ENCODE data around the gene MS4A15.
"Not testable (repeated sequence)": the region's sequence is repeated elsewhere in the genome, so short reads cannot be mapped to it uniquely, and the experiment has no call there.

MS4A15 gene

DNA sequence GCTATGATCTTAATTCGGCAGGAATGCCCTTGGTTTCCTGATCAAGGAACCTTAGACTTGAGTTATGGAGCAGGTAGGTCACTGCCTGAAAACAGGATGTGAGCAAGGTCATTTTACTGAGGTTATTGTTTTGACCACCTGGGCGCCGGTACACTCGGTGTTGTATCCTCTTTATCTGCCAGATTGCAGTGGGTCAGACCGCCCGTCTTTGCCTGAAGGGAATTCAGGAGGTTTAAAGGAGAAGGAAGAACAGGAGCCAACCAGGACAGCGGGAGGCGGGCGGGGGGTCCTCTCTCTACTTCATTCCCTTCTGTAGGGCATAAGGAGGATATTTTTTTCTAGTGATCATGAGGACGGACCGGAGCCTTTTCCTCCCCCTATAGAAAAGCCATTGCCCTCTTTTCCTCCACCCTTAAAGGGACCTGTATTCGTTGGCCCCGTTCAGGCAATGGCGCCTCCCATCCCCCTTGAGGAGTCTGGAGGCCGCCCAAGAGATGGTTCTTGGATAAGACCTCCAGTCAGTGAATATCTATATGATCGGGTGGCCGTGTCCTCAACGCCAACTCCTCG, 649 bp downstream of the MS4A15 start:
- TF ChIP-seq, protein P1, sequence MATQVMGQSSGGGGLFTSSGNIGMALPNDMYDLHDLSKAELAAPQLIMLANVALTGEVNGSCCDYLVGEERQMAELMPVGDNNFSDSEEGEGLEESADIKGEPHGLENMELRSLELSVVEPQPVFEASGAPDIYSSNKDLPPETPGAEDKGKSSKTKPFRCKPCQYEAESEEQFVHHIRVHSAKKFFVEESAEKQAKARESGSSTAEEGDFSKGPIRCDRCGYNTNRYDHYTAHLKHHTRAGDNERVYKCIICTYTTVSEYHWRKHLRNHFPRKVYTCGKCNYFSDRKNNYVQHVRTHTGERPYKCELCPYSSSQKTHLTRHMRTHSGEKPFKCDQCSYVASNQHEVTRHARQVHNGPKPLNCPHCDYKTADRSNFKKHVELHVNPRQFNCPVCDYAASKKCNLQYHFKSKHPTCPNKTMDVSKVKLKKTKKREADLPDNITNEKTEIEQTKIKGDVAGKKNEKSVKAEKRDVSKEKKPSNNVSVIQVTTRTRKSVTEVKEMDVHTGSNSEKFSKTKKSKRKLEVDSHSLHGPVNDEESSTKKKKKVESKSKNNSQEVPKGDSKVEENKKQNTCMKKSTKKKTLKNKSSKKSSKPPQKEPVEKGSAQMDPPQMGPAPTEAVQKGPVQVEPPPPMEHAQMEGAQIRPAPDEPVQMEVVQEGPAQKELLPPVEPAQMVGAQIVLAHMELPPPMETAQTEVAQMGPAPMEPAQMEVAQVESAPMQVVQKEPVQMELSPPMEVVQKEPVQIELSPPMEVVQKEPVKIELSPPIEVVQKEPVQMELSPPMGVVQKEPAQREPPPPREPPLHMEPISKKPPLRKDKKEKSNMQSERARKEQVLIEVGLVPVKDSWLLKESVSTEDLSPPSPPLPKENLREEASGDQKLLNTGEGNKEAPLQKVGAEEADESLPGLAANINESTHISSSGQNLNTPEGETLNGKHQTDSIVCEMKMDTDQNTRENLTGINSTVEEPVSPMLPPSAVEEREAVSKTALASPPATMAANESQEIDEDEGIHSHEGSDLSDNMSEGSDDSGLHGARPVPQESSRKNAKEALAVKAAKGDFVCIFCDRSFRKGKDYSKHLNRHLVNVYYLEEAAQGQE (IDR thresholded peaks at IDR 0.05; ENCODE audit: insufficient replicate concordance, low read depth): no peak
- TF ChIP-seq SPI1 (IDR thresholded peaks at IDR 0.05; ENCODE audit: borderline replicate concordance, low read depth) (no peak), POLR2AphosphoS5 (IDR thresholded peaks at IDR 0.05; ENCODE audit: low read depth) (no peak)
- TF ChIP-seq, protein P2, sequence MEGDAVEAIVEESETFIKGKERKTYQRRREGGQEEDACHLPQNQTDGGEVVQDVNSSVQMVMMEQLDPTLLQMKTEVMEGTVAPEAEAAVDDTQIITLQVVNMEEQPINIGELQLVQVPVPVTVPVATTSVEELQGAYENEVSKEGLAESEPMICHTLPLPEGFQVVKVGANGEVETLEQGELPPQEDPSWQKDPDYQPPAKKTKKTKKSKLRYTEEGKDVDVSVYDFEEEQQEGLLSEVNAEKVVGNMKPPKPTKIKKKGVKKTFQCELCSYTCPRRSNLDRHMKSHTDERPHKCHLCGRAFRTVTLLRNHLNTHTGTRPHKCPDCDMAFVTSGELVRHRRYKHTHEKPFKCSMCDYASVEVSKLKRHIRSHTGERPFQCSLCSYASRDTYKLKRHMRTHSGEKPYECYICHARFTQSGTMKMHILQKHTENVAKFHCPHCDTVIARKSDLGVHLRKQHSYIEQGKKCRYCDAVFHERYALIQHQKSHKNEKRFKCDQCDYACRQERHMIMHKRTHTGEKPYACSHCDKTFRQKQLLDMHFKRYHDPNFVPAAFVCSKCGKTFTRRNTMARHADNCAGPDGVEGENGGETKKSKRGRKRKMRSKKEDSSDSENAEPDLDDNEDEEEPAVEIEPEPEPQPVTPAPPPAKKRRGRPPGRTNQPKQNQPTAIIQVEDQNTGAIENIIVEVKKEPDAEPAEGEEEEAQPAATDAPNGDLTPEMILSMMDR (IDR thresholded peaks at IDR 0.05; ENCODE audit: insufficient read depth, low read length): no peak
- Histone ChIP-seq H3K4me3 (replicated peaks; ENCODE audit: insufficient read depth, low read length) (no peak overlapping the region), H3K27ac (replicated peaks) (no peak overlapping the region), H3K27me3 (ENCODE audit: insufficient read depth, poor library complexity, severe bottlenecking) (no peaks in the 10 kb centered on the region)
- DNase-seq (ENCODE audit: low read depth in 1 of 2, low spot score in 1 of 2): no peak

DNA sequence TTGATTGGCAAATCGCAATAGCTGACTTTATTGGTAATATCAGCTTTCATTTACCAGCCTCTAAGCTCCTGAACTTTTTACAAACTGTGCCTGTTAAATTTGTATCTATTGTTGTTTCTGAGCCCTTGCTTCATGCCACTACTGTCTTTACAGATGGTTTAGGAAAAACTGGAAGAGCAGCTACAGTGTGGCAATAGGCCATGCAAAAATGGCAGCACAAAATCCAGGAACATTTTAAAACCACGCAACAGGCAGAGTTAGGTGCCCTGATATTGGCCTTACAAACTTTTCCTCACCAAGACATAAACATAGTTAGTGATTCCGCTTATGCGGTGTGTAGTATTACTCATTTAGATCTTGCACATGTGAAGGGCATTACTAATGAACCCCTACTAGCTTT, 2.0 kb downstream of the MS4A15 start:
- H3K4me3 ChIP-seq (replicated peaks; ENCODE audit: insufficient read depth, low read length); H3K27ac ChIP-seq (replicated peaks); DNase-seq (ENCODE audit: low read depth in 1 of 2, low spot score in 1 of 2); H3K27me3 ChIP-seq (ENCODE audit: insufficient read depth, poor library complexity, severe bottlenecking): not testable (repeated sequence)

DNA sequence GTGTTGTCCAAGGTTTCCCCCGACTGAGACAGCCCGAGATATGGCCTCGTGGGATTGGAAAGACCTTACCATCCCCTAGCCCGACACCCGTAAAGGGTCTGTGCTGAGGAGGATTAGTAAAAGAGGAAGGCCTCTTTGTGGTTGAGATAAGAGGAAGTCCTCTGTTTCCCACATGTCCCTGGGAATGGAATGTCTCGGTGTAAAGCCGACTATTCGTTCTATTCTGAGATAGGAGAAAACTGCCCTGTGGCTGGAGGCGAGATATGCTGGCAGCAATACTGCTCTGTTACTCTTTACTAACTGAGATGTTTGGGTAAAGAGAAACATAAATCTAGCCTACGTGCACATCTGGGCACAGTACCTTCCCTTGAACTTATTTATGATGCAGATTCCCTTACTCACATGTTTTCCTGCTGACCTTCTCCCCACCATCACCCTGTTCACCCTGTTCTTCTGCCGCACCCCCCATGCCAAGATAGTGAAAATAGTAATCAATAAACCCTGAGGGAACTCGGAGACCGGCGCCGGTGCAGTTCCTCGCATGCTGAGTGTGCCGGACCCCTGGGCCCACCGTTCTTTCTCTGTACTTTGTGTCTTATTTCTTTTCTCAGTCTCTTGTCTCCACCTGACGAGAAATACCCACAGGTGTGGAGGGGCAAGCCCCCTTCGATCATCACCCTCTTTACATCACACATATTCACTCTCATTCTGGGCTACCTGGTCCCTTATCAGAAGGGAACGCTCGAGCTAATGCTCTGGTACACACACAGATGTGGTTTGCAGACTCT, 3.0 kb downstream of the MS4A15 start:
- H3K27ac ChIP-seq (replicated peaks); H3K4me3 ChIP-seq (replicated peaks; ENCODE audit: insufficient read depth, low read length); H3K27me3 ChIP-seq (ENCODE audit: insufficient read depth, poor library complexity, severe bottlenecking): not testable (repeated sequence)
- TF ChIP-seq SPI1 (IDR thresholded peaks at IDR 0.05; ENCODE audit: borderline replicate concordance, low read depth): peak; percentile 99
- peak in 1 of 2 experiments; percentile 71 for DNase-seq (ENCODE audit: low read depth in 1 of 2, low spot score in 1 of 2)

DNA sequence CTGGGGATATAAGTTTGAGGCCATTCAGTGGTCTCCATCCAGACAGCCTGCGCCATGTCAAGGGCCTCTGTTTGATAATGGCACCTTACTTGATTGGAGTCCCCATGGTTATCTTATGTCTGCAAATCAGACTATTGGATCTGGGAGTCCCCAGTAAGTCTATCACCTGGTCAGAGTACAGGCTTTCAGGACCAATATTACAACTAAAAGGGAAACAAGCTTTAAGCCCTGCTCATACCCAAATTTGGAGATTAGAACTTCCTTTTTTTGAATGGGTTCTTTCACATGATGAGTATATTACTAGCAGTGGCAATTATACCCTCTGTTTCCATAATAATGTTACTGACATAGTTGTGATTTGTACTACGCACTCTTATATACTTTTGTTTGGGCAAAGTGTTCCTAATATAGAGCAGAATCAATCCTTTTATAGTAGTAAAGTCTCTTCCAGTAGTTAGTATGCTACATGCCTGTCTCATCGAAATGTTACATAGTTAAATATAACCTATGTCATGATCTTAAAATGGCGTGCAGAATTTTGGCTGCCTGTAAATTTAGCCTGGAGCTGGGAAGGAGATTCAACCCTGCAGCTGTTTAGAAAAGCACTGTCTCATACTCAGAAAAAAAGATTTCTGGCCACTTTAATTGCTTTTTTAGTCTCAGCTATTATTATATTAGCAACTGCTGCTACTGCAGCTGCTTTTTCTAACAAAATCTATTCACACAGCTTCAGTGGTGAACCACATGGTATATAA, 4.9 kb downstream of the MS4A15 start:
- TF ChIP-seq SPI1 (IDR thresholded peaks at IDR 0.05; ENCODE audit: borderline replicate concordance, low read depth) (no peak; the same call in 1 of the 2 replicates), POLR2AphosphoS5 (IDR thresholded peaks at IDR 0.05; ENCODE audit: low read depth) (no peak), GABPA (IDR thresholded peaks at IDR 0.05; ENCODE audit: low read depth) (no peak)
- TF ChIP-seq, protein P2 (IDR thresholded peaks at IDR 0.05; ENCODE audit: insufficient read depth, low read length): no peak
- TF ChIP-seq, protein P1 (IDR thresholded peaks at IDR 0.05; ENCODE audit: insufficient replicate concordance, low read depth): no peak
- Histone ChIP-seq H3K27me3 (ENCODE audit: insufficient read depth, poor library complexity, severe bottlenecking) (no peaks in the 10 kb centered on the region), H3K4me3 (replicated peaks; ENCODE audit: insufficient read depth, low read length) (no peak overlapping the region), H3K27ac (replicated peaks) (no peak overlapping the region)
- no peak for DNase-seq (ENCODE audit: low read depth in 1 of 2, low spot score in 1 of 2)
